ENCODE results near the gene AATF.

DNA sequence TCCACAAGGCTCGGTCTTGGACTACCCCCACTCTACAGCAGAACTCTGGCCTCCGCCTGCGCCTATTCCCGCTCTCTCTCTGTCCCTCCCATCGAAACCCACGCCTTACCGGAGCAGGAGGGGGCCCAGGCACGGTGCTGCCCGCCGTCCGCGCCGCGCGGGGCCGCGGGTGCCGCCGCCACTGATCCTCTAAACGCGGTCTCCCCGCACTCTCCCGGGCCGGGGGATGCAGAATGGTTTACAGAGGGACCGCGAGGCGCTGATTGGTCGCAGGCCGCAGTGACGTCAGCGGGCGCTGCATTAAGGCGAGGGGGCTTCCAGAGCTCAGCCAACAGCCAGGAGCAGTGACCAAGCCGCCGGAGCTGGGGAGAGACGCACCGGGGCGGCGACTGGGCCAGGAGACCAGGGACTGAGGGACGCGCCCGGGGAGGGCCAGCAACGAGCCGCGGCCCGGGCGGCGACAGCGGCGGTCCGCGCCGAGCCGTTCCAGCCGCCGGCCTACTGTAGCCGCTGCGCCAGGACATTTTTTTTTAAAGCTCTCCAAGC lies 12.2 kb upstream of the AATF start:
- TF ChIP-seq POLR2A (IDR thresholded peaks at IDR 0.05) = no peak
- no peak for TF ChIP-seq POLR2AphosphoS5 (IDR thresholded peaks at IDR 0.05)

All from breast epithelium (tissue), 3 donors.